Frontal cortex (tissue), 4 donors: ENCODE results near the gene LIN28B. TPM values are rescaled to one million over a fixed set of nuclear protein-coding genes. Genes with fewer than 3 reads are reported as not detected.
"Not testable (repeated sequence)": the region's sequence is repeated elsewhere in the genome, so short reads cannot be mapped to it uniquely, and the experiment has no call there.

ENCODE experiments used
- DNase-seq, 2 donors: peaks; one replicate each; pipeline ENCODE4 v3.0.0; 2012; ENCODE audit warnings: low spot score in 2 of 2
- FAIRE-seq: peaks from 2 replicates; lab custom pipeline; 2012; peaks lifted over from hg19 to GRCh38; lab: Jason Lieb, UNC
- total RNA-seq: library from RNA; depleted of rRNA; stranded (reverse); fragments of >200 nt; gene quantifications from one replicate; pipeline ENCODE4 v1.2.3, GENCODE V29; 2014
- donor health status: control.
- donor health status: control.
- donor health status: control.

LIN28B gene, protein sequence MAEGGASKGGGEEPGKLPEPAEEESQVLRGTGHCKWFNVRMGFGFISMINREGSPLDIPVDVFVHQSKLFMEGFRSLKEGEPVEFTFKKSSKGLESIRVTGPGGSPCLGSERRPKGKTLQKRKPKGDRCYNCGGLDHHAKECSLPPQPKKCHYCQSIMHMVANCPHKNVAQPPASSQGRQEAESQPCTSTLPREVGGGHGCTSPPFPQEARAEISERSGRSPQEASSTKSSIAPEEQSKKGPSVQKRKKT
- 0.41 TPM for total RNA-seq

DNA sequence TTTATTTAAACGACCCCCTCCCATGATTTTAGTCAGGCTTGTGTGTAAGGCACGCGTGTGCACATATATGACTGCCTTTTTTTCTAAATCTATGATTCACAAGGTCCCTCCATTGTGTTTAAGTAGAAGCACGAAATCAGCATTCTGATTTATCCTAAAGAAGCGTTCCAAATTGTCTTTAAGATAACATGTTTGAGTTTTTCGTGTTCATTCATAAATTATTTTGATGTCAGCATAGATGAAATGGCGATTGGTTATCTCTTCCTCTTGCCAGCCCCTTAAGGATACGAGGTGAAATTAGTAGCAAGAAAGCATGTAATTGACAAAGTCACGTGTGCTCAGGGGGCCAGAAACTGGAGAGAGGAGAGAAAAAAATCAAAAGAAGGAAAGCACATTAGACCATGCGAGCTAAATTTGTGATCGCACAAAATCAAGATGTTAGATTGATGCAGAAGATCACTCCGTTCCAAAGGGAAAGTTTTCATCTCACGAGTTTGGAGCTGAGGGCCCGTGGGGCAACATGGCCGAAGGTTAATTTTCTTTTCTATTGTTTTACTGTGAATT is at the start of gene LIN28B:
TSS of gene LIN28B (plus strand) at position 377 of the 564 bp plus-strand sequence. CDS start at position 521, 144 bp downstream.
- FAIRE-seq (no peak), DNase-seq (no peak)

GRCh38 chr6:104908031-104908887 is 48.6 kb upstream of the LIN28B start:
- DNase-seq = no peak
- no peak for FAIRE-seq

- DNase-seq (no peak), FAIRE-seq (no peak)
Measured at GRCh38 chr6:104908888-104909525, 47.9 kb upstream of the LIN28B start.

- FAIRE-seq (no peak), DNase-seq (no peak)
Measured at GRCh38 chr6:104921896-104922295, 35.0 kb upstream of the LIN28B start.

DNA sequence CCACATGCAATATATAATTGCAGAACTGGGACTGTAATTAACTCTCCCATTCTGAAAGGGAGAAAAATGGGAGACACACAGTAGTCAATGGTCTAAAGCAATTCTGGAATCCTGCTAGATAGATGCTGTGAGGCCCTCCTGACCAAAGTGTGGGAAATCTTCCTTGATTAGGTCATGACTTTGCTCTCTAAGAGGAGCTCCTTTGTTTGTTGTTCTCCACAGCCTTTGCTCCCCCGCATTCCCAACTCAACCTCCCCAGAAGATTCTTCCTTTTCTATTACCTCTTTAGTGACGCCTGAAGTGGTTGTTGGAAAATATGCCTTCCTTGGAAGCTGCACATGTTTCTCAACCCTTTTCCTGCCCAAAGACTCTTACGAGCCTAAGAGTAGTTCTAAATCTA is 28.8 kb upstream of the LIN28B start:
- no peak for FAIRE-seq

GRCh38 chr6:104929353-104929752 is 27.6 kb upstream of the LIN28B start:
- DNase-seq (no peak), FAIRE-seq (no peak)

More for the DNA sequence above, 28.8 kb upstream of the LIN28B start:
- no peak for DNase-seq

GRCh38 chr6:104930939-104931338 is 26.0 kb upstream of the LIN28B start:
- FAIRE-seq (no peak), DNase-seq (no peak)

DNA sequence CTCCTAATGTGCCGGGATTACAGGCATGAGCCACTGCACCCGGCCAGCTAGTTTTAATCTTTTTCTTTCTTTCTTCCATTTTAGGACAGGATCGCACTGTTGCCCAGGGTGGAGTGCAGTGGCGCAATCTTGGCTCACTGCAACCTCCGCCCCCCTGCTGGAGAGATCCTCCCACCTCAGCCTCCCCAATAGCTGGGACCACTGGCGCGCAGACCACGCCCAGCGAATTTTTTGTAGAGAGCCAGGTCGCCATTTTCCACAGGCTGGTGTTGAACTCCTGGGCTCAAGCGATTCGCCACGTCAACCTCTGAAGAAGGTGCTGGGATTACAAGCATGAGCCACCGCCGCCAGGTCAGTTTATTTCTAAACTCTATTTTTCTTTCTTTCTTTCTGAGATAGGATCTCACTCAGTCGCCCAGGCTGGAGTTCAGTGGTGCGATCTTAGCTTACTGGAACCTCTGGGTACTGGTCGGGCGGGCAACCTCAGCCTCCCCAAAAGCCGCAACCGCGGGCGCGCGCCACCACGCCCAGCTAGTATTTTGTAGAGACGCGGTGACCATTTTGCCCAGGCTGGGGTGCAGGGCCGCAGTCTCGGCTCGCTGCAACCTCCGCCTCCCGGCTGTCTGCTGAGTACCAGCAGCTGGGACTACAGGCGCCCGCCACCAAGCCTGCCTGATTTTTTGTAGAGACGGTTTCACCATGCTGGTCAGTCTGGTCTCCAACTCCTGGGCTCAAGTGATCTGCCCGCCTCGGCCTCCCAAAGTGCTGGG is 20.0 kb upstream of the LIN28B start:
- DNase-seq (no peak), FAIRE-seq (no peak)

DNA sequence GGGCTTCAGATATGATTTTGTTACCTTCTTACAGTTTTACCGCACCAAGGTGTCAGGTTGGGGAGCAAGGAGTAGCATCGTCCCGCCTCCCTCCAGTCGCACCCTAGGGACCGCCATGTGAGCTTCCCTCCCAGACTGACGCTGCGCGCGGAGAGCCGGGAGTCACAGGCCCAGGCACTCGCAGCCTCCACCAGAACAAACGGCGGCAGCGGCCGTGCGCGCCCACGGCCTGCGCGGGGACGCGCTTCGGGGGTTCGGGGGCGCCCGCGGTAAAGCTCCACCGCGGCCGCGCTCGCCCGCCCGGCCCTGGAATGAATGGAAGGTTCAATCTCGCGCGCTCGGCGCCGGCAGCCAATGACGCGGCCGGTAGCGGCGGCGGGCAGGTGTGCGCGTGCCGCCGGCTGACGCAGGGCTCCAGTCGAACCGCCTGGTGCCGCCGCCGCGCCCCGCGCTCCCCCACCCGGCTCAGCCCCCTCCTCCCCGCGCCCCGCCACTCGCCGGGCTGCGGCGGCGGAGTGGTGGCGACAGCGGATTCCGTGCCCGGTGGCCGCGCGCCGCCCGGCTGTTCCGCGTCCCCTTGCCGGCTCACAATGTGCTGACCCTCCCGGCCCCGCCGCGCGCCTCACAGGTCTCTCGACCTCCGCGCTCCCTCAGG is 16.5 kb upstream of the LIN28B start:
- peak in 1 of 2 donors; percentile 30 for DNase-seq
- FAIRE-seq = no peak

GRCh38 chr6:104940893-104941728 is 15.8 kb upstream of the LIN28B start:
- FAIRE-seq = no peak
- DNase-seq = peak; percentile 45 to 46

DNA sequence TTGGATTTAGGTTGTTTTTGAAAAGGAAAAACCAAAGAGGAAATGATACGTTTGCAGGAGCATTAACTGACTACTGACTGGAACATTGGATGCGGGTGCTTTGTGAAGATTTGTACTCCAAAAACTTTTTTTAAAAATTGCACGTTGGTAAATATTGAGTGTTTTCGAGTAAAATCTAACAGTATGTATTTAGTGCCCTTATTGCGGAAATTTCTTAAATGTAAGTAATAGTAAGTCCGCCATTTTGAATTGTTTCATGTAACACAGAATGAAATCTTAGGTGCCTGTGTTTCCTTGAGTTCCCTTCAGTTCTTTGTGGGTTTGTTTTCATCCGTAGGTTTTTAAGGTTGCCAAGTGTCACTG is 15.2 kb upstream of the LIN28B start:
- no peak for DNase-seq
- no peak for FAIRE-seq

DNA sequence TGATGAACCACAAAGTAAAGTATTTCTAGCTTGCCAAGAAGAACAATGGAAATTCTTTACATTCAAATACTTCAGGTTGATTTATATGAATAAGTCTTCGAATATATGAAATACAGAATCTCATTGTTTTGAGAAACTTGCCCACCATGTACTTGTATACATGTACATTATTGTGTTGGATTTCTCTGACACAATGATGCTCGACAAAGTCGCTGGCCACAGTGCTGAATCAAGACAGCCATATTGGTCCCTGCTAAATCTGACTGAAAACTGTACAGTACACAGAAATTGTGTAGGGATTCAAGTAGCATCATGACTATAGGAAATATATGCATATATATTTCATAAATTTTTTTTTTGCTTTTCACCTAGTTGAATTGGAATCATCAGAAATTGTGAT is 13.1 kb upstream of the LIN28B start:
- FAIRE-seq (no peak), DNase-seq (no peak)

DNA sequence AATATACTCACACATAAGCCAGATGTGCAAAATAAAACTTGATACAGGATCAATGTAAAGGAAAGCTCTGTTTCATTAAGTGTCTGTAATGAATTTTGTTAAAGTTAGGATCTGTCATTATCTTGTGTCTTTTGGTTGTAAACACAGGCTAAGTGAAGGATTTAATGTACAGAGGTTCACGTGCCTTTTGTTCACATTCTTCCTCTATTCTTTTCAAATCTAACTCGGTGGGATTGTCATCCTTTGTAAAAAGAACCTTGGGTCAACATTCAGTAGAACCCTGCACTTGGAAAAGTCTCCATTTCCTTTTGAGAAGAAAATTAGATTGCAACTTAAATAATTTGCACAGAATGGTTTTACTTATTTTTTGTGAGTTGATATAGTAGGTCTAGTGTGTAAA is 7.7 kb upstream of the LIN28B start:
- no peak for DNase-seq
- no peak for FAIRE-seq

- no peak for DNase-seq
- FAIRE-seq = no peak
Measured at GRCh38 chr6:104951677-104952076, 5.2 kb upstream of the LIN28B start.

GRCh38 chr6:104952911-104953399 is 4.0 kb upstream of the LIN28B start:
- FAIRE-seq = no peak
- no peak for DNase-seq

GRCh38 chr6:104953400-104954189 is 3.3 kb upstream of the LIN28B start:
- FAIRE-seq, DNase-seq: not testable (repeated sequence)

DNA sequence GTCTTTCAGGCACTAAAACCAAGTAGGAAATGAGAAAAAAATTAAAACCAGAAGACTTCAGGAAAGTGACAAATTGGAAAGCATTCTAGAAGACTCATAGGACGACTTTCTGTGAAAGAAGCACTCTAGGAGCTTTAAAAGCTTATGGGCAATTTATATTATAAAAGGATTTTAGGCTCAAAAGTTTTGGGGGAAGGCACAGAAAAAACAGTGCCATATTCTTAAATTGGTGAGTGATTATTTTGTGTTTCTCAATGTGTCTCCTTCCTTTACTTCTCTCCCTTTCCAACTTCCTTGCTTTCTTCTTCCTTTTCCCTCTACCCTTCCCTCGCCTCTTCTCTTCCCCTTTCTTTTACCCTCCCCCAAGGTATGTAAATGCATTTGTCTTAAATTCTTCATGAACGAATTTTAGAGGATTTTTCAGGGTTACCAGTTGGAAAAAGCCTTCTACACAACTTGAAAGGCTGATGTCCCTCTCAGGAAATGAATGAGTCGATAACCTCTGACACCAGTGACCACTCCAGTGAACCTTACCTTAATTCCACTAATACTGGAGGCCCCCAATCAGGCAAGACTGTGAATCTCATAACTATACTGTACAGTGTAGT is 2.6 kb upstream of the LIN28B start:
- FAIRE-seq = no peak

More for the DNA sequence above, 2.6 kb upstream of the LIN28B start:
- no peak for DNase-seq
